ENCODE data around the gene NKX2-2. TPM values are rescaled to one million over a fixed set of nuclear protein-coding genes. Genes with fewer than 3 reads are reported as not detected.

Gene NKX2-2
- total and polyA plus RNA-seq, 4 donors, result not detected

GRCh38 chr20:21526776-21527175 is 12.9 kb upstream of the NKX2-2 start:
- TF ChIP-seq NR2F2 (IDR thresholded peaks at IDR 0.05) (no peak), JUND (IDR thresholded peaks at IDR 0.05) (no peak), EGR1 (IDR thresholded peaks at IDR 0.05; ENCODE audit: low read depth in 2 of 2) (no peak), SP1 (IDR thresholded peaks at IDR 0.05) (no peak), RAD21 (IDR thresholded peaks at IDR 0.05) (no peak), HNF4A (conservative IDR thresholded peaks at IDR 0.05) (no peak), RXRA (IDR thresholded peaks at IDR 0.05) (no peak), FOXA1 (IDR thresholded peaks at IDR 0.05) (no peak), CTCF (IDR thresholded peaks at IDR 0.05; ENCODE audit: low read depth, low read length, missing input control) (no peak), TAF1 (conservative IDR thresholded peaks at IDR 0.05) (no peak), ATF3 (IDR thresholded peaks at IDR 0.05) (no peak), FOXA2 (IDR thresholded peaks at IDR 0.05) (no peak), HNF4G (IDR thresholded peaks at IDR 0.05) (no peak), GABPA (IDR thresholded peaks at IDR 0.05 in 1 of 2, conservative IDR thresholded peaks at IDR 0.05 in 1 of 2) (no peak), YY1 (IDR thresholded peaks at IDR 0.05) (no peak)
- TF ChIP-seq, protein P1, sequence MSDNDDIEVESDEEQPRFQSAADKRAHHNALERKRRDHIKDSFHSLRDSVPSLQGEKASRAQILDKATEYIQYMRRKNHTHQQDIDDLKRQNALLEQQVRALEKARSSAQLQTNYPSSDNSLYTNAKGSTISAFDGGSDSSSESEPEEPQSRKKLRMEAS (IDR thresholded peaks at IDR 0.05), result no peak
- TF ChIP-seq, protein P2, sequence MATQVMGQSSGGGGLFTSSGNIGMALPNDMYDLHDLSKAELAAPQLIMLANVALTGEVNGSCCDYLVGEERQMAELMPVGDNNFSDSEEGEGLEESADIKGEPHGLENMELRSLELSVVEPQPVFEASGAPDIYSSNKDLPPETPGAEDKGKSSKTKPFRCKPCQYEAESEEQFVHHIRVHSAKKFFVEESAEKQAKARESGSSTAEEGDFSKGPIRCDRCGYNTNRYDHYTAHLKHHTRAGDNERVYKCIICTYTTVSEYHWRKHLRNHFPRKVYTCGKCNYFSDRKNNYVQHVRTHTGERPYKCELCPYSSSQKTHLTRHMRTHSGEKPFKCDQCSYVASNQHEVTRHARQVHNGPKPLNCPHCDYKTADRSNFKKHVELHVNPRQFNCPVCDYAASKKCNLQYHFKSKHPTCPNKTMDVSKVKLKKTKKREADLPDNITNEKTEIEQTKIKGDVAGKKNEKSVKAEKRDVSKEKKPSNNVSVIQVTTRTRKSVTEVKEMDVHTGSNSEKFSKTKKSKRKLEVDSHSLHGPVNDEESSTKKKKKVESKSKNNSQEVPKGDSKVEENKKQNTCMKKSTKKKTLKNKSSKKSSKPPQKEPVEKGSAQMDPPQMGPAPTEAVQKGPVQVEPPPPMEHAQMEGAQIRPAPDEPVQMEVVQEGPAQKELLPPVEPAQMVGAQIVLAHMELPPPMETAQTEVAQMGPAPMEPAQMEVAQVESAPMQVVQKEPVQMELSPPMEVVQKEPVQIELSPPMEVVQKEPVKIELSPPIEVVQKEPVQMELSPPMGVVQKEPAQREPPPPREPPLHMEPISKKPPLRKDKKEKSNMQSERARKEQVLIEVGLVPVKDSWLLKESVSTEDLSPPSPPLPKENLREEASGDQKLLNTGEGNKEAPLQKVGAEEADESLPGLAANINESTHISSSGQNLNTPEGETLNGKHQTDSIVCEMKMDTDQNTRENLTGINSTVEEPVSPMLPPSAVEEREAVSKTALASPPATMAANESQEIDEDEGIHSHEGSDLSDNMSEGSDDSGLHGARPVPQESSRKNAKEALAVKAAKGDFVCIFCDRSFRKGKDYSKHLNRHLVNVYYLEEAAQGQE (IDR thresholded peaks at IDR 0.05), result no peak
- TF ChIP-seq, protein P3, sequence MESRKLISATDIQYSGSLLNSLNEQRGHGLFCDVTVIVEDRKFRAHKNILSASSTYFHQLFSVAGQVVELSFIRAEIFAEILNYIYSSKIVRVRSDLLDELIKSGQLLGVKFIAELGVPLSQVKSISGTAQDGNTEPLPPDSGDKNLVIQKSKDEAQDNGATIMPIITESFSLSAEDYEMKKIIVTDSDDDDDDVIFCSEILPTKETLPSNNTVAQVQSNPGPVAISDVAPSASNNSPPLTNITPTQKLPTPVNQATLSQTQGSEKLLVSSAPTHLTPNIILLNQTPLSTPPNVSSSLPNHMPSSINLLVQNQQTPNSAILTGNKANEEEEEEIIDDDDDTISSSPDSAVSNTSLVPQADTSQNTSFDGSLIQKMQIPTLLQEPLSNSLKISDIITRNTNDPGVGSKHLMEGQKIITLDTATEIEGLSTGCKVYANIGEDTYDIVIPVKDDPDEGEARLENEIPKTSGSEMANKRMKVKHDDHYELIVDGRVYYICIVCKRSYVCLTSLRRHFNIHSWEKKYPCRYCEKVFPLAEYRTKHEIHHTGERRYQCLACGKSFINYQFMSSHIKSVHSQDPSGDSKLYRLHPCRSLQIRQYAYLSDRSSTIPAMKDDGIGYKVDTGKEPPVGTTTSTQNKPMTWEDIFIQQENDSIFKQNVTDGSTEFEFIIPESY (IDR thresholded peaks at IDR 0.05), result no peak
- Histone ChIP-seq H3K4me3 (ENCODE audit: low read depth in 1 of 3, low read length in 3 of 3) (no peak overlapping the region), H3K36me3 (ENCODE audit: control insufficient read depth in 4 of 4, insufficient read depth in 3 of 4, low read depth in 1 of 4, low read length in 3 of 4) (no peaks in the 10 kb centered on the region), H3K27ac (ENCODE audit: low read depth in 1 of 2, low read length in 2 of 2) (no peak overlapping the region), H3K9ac (ENCODE audit: low read depth in 1 of 2, low read length in 2 of 2) (no peak overlapping the region), H3K9me3 (ENCODE audit: control insufficient read depth in 4 of 4, low read length in 3 of 4) (no peaks in the 10 kb centered on the region), H3K4me1 (ENCODE audit: control insufficient read depth in 4 of 4, insufficient read depth in 4 of 4, low read length in 3 of 4) (peaks cover 5 to 27% (median 23%) of the 10 kb centered on the region in 4 donors), H3K27me3 (ENCODE audit: control insufficient read depth in 4 of 4, insufficient read depth in 4 of 4, low read length in 3 of 4) (peaks cover 0 to 16% (median 4%) of the 10 kb centered on the region in 4 donors)
- DNase-seq (ENCODE audit: low spot score), result no peak

Data from liver (tissue), 9 donors.